ENCODE data around the gene SEMA7A.

Gene SEMA7A

GRCh38 chr15:74381481-74381880, 52.3 kb downstream of the SEMA7A start:
- TF ChIP-seq CTCF (IDR thresholded peaks at IDR 0.05), result no peak

GRCh38 chr15:74381190-74381453, 52.6 kb downstream of the SEMA7A start:
- TF ChIP-seq CTCF (IDR thresholded peaks at IDR 0.05), result no peak

GRCh38 chr15:74380361-74381189, 53.2 kb downstream of the SEMA7A start:
- TF ChIP-seq CTCF (IDR thresholded peaks at IDR 0.05), result no peak

- TF ChIP-seq CTCF (IDR thresholded peaks at IDR 0.05), result no peak
These were observed 54.9 kb downstream of the SEMA7A start for GRCh38 chr15:74378848-74379247.

- no peak for TF ChIP-seq CTCF (IDR thresholded peaks at IDR 0.05)
These were observed 55.7 kb downstream of the SEMA7A start for GRCh38 chr15:74377831-74378766.

- no peak for TF ChIP-seq CTCF (IDR thresholded peaks at IDR 0.05)
These were observed 56.8 kb downstream of the SEMA7A start for GRCh38 chr15:74376825-74377581.

- TF ChIP-seq CTCF (IDR thresholded peaks at IDR 0.05), result no peak
These were observed 57.5 kb downstream of the SEMA7A start for GRCh38 chr15:74376226-74376625.

Measured in LNCAP (cell line).